ENCODE measurements around the gene ZNRF2.

- no peak for TF ChIP-seq CTCF (IDR thresholded peaks at IDR 0.05)
- TF ChIP-seq POLR2A (IDR thresholded peaks at IDR 0.05): no peak
Measured at GRCh38 chr7:30389791-30390190, 105.4 kb downstream of the ZNRF2 start.
